Chondrocyte (in vitro differentiated cells): Measurements from ENCODE around the gene APOL1. TPM values are rescaled to one million over a fixed set of nuclear protein-coding genes. Genes with fewer than 3 reads are reported as not detected.

ENCODE experiments used
- DNase-seq: peaks from one replicate; pipeline ENCODE4 v3.0.0; 2021; ENCODE audit warnings: mixed read lengths, low spot score
- H3K27ac Mint-ChIP-seq: one replicate; pipeline ENCODE4 v1.8.0; 2021; ENCODE audit warnings: mild to moderate bottlenecking, moderate library complexity, mixed read lengths; ENCODE audit not compliant: unreplicated experiment
- H3K27me3 Mint-ChIP-seq: 2 replicates; pipeline ENCODE4 v1.8.0; 2021; ENCODE audit warnings: low read depth, mixed read lengths
- H3K36me3 Mint-ChIP-seq: 2 replicates; pipeline ENCODE4 v1.8.0; 2021; ENCODE audit warnings: low read depth, mixed read lengths
- H3K4me1 Mint-ChIP-seq: 2 replicates; pipeline ENCODE4 v1.8.0; 2021; ENCODE audit warnings: low read depth, mild to moderate bottlenecking, mixed read lengths
- H3K4me3 Mint-ChIP-seq: one replicate; pipeline ENCODE4 v1.8.0; 2021; ENCODE audit warnings: mild to moderate bottlenecking, moderate library complexity, mixed read lengths; ENCODE audit not compliant: unreplicated experiment
- H3K9me3 Mint-ChIP-seq: 2 replicates; pipeline ENCODE4 v1.8.0; 2021; ENCODE audit warnings: low read depth, mixed read lengths
- microRNA-seq: library from miRNA; unstranded; fragments of <30 nt; microRNA quantifications from one replicate; pipeline ENCODE4 v1.2.0, GENCODE V29; 2020; ENCODE audit warnings: borderline number of aligned reads
- total RNA-seq: library from RNA; stranded (reverse); gene quantifications from 3 replicates; pipeline ENCODE4 v1.2.1, GENCODE V29; 2021
- TF ChIP-seq, protein P1 (sequence below): fragments of 200-600 bp; sonication (generic); IDR thresholded peaks from 2 replicates; pipeline ENCODE4 v1.5.0; 2021; ENCODE audit warnings: antibody characterized with exemption, mild to moderate bottlenecking, moderate library complexity

The APOL1 gene
- total RNA-seq, 1 donor from 2014 or later, result 16.9 TPM

DNA sequence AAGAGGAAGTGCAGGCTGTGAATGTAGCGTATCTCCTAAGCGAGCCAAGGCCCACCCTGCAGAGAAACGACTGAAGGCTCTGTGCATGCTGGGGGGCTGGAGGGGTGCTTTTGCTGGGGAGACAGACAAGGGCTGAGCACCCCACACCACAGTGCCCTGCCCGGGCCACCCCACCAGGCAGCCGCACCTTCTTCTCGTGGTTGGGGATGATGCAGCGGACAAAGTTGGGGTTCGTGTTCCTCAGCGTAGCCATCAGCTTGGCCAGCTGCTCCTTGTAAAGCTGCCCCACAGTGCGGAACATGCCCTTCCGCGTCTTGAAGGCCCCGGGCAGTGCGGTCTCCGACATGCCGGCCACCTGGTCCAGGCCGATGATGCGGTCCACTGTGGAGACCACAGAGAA lies 53.3 kb downstream of the APOL1 start:
- Mint-ChIP-seq H3K4me1 (peaks cover 23% of the 10 kb centered on the region), H3K36me3 (peaks cover 60% of the 10 kb centered on the region), H3K4me3 (no peak overlapping the region), H3K27me3 (no peaks in the 10 kb centered on the region), H3K9me3 (no peaks in the 10 kb centered on the region), H3K27ac (peak overlapping the region; percentile 22)
- TF ChIP-seq, protein P1, sequence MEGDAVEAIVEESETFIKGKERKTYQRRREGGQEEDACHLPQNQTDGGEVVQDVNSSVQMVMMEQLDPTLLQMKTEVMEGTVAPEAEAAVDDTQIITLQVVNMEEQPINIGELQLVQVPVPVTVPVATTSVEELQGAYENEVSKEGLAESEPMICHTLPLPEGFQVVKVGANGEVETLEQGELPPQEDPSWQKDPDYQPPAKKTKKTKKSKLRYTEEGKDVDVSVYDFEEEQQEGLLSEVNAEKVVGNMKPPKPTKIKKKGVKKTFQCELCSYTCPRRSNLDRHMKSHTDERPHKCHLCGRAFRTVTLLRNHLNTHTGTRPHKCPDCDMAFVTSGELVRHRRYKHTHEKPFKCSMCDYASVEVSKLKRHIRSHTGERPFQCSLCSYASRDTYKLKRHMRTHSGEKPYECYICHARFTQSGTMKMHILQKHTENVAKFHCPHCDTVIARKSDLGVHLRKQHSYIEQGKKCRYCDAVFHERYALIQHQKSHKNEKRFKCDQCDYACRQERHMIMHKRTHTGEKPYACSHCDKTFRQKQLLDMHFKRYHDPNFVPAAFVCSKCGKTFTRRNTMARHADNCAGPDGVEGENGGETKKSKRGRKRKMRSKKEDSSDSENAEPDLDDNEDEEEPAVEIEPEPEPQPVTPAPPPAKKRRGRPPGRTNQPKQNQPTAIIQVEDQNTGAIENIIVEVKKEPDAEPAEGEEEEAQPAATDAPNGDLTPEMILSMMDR, result no peak
- no peak for DNase-seq

DNA sequence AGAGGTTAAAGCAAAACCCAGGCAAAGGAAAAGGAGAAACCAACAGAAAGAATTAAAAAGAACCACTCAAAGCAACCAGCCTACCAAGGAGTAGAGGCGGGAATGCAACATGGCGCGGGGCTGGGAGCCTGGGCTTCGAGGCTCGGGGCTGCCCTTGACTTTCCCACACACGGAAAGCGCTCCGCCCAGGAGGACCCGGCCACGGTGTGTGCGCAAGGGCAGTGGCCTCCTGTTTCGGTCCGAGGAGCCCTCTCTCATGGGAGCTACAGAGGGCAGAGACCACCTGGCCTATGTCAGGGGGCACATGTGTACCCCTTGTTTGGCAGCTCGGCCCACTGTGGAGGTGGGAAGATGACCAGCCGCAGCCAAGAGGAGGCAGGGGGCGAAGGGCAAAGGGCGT lies 55.9 kb downstream of the APOL1 start:
- peaks cover 61% of the 10 kb centered on the region for H3K36me3 Mint-ChIP-seq
- no peaks in the 10 kb centered on the region for H3K27me3 Mint-ChIP-seq

DNA sequence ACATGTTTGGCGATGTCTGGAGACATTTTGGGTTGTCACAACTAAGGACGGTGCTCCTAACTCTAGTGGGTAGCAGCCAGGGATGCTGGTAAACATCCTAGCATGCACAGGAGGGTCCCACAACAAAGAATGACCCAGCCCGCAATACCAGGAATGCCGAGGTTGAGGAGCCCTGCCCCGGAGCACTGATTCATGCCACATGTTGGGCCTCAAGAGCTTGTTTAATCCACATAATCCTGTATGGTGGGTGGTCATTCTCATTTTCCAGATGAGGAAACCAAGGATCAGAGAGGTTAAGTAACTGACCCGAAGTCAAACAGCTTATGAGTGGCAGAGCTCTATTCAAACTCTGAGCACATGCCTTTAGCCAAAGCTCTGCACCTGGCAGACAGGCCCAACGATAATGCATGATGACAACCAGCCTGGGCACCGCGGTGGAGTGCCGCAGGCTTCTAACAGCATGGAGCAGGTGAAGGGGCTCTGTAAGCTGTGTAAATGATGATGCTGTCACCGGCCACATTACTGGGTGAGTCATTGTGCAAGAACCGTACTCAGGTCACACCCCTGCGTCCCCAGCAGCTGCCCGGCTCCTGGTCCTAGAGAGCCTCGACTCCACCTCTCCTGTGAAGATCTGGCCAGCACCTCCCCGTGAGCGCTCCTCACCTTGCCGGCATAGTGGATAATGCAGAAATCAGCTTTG lies 58.6 kb downstream of the APOL1 start:
- no peak for DNase-seq
- H3K4me3 Mint-ChIP-seq, result no peak overlapping the region
- H3K27me3 Mint-ChIP-seq, result no peaks in the 10 kb centered on the region
- TF ChIP-seq, protein P1, result no peak
- H3K9me3 Mint-ChIP-seq, result no peaks in the 10 kb centered on the region
- H3K36me3 Mint-ChIP-seq, result peaks cover 51% of the 10 kb centered on the region
- H3K27ac Mint-ChIP-seq, result peak overlapping the region; percentile 85
- peaks cover 8% of the 10 kb centered on the region for H3K4me1 Mint-ChIP-seq

More for the DNA sequence above, 55.9 kb downstream of the APOL1 start:
- Mint-ChIP-seq H3K27ac (peak overlapping the region; percentile 74), H3K9me3 (no peaks in the 10 kb centered on the region), H3K4me1 (peaks cover 6% of the 10 kb centered on the region), H3K4me3 (no peak overlapping the region)
- TF ChIP-seq, protein P1, result no peak
- no peak for DNase-seq

DNA sequence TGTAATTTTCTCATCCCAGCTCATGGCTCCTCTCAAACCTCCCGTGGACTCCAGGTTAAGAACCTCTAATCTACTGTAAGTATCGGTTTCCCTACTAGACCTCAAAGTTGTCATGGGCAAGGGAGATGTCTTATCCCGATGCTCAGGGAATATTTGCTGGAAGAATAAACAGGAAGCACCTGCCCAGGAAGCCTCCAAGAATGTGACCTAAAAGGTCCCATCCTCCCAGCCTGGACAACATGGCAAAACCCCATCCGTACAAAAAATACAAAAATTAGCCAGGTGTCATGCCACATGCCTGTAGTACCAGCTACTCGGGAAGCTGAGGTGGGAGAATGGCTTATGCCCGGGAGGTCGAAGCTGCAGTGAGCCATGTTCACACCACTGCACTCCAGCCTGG lies 62.4 kb downstream of the APOL1 start:
- H3K27me3 Mint-ChIP-seq, result no peaks in the 10 kb centered on the region
- TF ChIP-seq, protein P1, result no peak
- H3K9me3 Mint-ChIP-seq, result no peaks in the 10 kb centered on the region
- peak overlapping the region; percentile 62 for H3K27ac Mint-ChIP-seq
- peaks cover 18% of the 10 kb centered on the region for H3K4me1 Mint-ChIP-seq
- DNase-seq, result no peak
- H3K4me3 Mint-ChIP-seq, result no peak overlapping the region
- peaks cover 64% of the 10 kb centered on the region for H3K36me3 Mint-ChIP-seq

DNA sequence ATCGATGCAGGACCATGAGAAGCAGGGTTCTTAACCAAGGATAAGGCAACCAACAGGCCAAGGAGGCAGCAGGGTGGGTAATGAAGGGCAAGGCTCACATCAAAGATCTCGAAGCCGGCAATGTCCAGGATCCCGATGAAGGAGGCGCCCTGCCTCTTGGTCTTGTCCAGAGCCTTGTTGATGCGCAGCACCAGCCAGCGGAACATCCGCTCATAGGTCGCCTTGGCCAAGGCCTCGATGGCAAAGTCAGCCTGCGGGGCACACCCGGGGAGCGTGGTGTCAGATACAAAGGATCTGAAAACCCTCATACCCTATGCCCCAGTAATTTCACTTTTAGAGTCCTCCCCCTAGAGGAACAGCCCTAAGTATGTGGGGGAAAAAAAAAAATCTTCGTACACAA lies 63.5 kb downstream of the APOL1 start:
- Mint-ChIP-seq H3K27me3 (no peaks in the 10 kb centered on the region), H3K4me1 (peaks cover 22% of the 10 kb centered on the region), H3K27ac (peak overlapping the region; percentile 74), H3K4me3 (no peak overlapping the region), H3K9me3 (no peaks in the 10 kb centered on the region), H3K36me3 (peaks cover 66% of the 10 kb centered on the region)
- no peak for DNase-seq
- TF ChIP-seq, protein P1, result no peak

Small RNAs within 50 kb of the gene (microRNA-seq; reads per million reads assigned to microRNA genes)
- gene MIR6819, result not detected

Other genes starting within 250 kb of the APOL1 start
- 140 to 148 TPM (median 147 TPM) in 3 replicates for gene RBFOX2, start 224.3 kb upstream of the APOL1 start, total RNA-seq
- gene APOL3, start 92.4 kb upstream of the APOL1 start, total RNA-seq, result 2.3 to 5.9 TPM (median 3.4 TPM) in 3 replicates
- gene APOL4, start 51.3 kb upstream of the APOL1 start, total RNA-seq, result 0.12 TPM in 1 of 3 replicates, not detected in the others
- 58.7 to 84.1 TPM (median 83.8 TPM) in 3 replicates for gene APOL2, start 13.6 kb upstream of the APOL1 start, total RNA-seq
- 1,046 to 1,908 TPM (median 1,853 TPM) in 3 replicates for gene MYH9, start 134.8 kb downstream of the APOL1 start, total RNA-seq
- gene TXN2, start 228.5 kb downstream of the APOL1 start, total RNA-seq, result 45.7 to 54.9 TPM (median 48.5 TPM) in 3 replicates